Activated naive CD8-positive, alpha-beta T cell treated with anti-CD3 and anti-CD28 coated beads, Interleukin-2, amount 50 U/mL, for 16 hours (primary cell): Measurements from ENCODE around the gene SUCLG2.

Experiments used
- DNase-seq: peaks from one replicate; pipeline ENCODE4 v3.0.0-alpha.2; 2020; ENCODE audit warnings: low read depth, low spot score

Gene SUCLG2

GRCh38 chr3:67515778-67516177, 138.6 kb downstream of the SUCLG2 start:
- DNase-seq, result no peak

GRCh38 chr3:67509471-67510075, 144.8 kb downstream of the SUCLG2 start:
- no peak for DNase-seq

- no peak for DNase-seq
Measured at GRCh38 chr3:67507584-67507983, 146.8 kb downstream of the SUCLG2 start.

GRCh38 chr3:67500709-67501108, 153.7 kb downstream of the SUCLG2 start:
- DNase-seq, result no peak

GRCh38 chr3:67497746-67498145, 156.7 kb downstream of the SUCLG2 start:
- DNase-seq, result no peak

GRCh38 chr3:67495751-67496150, 158.7 kb downstream of the SUCLG2 start:
- DNase-seq, result no peak

GRCh38 chr3:67493808-67494207, 160.6 kb downstream of the SUCLG2 start:
- no peak for DNase-seq

GRCh38 chr3:67490658-67491057, 163.8 kb downstream of the SUCLG2 start:
- no peak for DNase-seq

- no peak for DNase-seq
Measured at GRCh38 chr3:67489816-67490215, 164.6 kb downstream of the SUCLG2 start.

- no peak for DNase-seq
Measured at GRCh38 chr3:67487564-67488114, 166.8 kb downstream of the SUCLG2 start.

- DNase-seq, result no peak
Measured at GRCh38 chr3:67486883-67487282, 167.5 kb downstream of the SUCLG2 start.

GRCh38 chr3:67484085-67484484, 170.3 kb downstream of the SUCLG2 start:
- DNase-seq, result no peak

- no peak for DNase-seq
Measured at GRCh38 chr3:67481126-67481525, 173.3 kb downstream of the SUCLG2 start.

- DNase-seq, result no peak
Measured at GRCh38 chr3:67478423-67478822, 176.0 kb downstream of the SUCLG2 start.

GRCh38 chr3:67474311-67474710, 180.1 kb downstream of the SUCLG2 start:
- DNase-seq, result no peak

GRCh38 chr3:67472674-67473201, 181.7 kb downstream of the SUCLG2 start:
- DNase-seq, result no peak

- no peak for DNase-seq
Measured at GRCh38 chr3:67470207-67470606, 184.2 kb downstream of the SUCLG2 start.

GRCh38 chr3:67468511-67468910, 185.9 kb downstream of the SUCLG2 start:
- no peak for DNase-seq

GRCh38 chr3:67463656-67464055, 190.8 kb downstream of the SUCLG2 start:
- DNase-seq, result no peak

GRCh38 chr3:67462187-67462586, 192.2 kb downstream of the SUCLG2 start:
- DNase-seq, result no peak

GRCh38 chr3:67461667-67462142, 192.7 kb downstream of the SUCLG2 start:
- no peak for DNase-seq

GRCh38 chr3:67460841-67461510, 193.4 kb downstream of the SUCLG2 start:
- DNase-seq, result no peak

GRCh38 chr3:67459796-67460195, 194.6 kb downstream of the SUCLG2 start:
- DNase-seq, result no peak
